Parathyroid adenoma (tissue), 2 donors: ENCODE results near the gene PRSS50.
"Not testable (repeated sequence)": the region's sequence is repeated elsewhere in the genome, so short reads cannot be mapped to it uniquely, and the experiment has no call there.

Experiments used
- H2AFZ ChIP-seq: fragments of 300-600 bp; sonication (generic); one replicate; pipeline ENCODE4 v1.7.0; 2017; ENCODE audit warnings: antibody characterized with exemption, mild to moderate bottlenecking
- H3K27ac ChIP-seq: fragments of 300-600 bp; sonication (generic); one replicate; pipeline ENCODE4 v1.7.0; 2017
- H3K27me3 ChIP-seq: fragments of 300-600 bp; sonication (generic); one replicate; pipeline ENCODE4 v1.7.0; 2017; ENCODE audit warnings: low read length; ENCODE audit not compliant: control insufficient read depth, insufficient read depth
- H3K36me3 ChIP-seq: fragments of 300-600 bp; sonication (generic); one replicate; pipeline ENCODE4 v1.7.0; 2017; ENCODE audit warnings: low read length; ENCODE audit not compliant: control insufficient read depth, insufficient read depth
- H3K4me1 ChIP-seq: fragments of 300-600 bp; sonication (generic); one replicate; pipeline ENCODE4 v1.7.0; 2017; ENCODE audit warnings: control low read depth
- H3K4me2 ChIP-seq: fragments of 300-600 bp; sonication (generic); one replicate; pipeline ENCODE4 v1.7.0; 2017; ENCODE audit warnings: low read length
- H3K4me3 ChIP-seq: fragments of 300-600 bp; sonication (generic); one replicate; pipeline ENCODE4 v1.7.0; 2017; ENCODE audit warnings: low read depth, low read length
- H3K79me2 ChIP-seq: fragments of 300-600 bp; sonication (generic); one replicate; pipeline ENCODE4 v1.7.0; 2017; ENCODE audit warnings: control low read depth
- H3K9ac ChIP-seq: fragments of 300-600 bp; sonication (generic); one replicate; pipeline ENCODE4 v1.7.0; 2017; ENCODE audit warnings: mild to moderate bottlenecking
- H3K9me3 ChIP-seq: fragments of 300-600 bp; sonication (generic); one replicate; pipeline ENCODE4 v1.7.0; 2017; ENCODE audit warnings: low read length; ENCODE audit not compliant: control insufficient read depth
- TF ChIP-seq, protein P1 (sequence below): fragments of 300-600 bp; sonication (generic); IDR thresholded peaks from one replicate; pipeline ENCODE4 v1.7.0; 2017; ENCODE audit warnings: antibody characterized with exemption, mild to moderate bottlenecking
- donor health status: primary hyperparathyroidism.

The PRSS50 gene

DNA sequence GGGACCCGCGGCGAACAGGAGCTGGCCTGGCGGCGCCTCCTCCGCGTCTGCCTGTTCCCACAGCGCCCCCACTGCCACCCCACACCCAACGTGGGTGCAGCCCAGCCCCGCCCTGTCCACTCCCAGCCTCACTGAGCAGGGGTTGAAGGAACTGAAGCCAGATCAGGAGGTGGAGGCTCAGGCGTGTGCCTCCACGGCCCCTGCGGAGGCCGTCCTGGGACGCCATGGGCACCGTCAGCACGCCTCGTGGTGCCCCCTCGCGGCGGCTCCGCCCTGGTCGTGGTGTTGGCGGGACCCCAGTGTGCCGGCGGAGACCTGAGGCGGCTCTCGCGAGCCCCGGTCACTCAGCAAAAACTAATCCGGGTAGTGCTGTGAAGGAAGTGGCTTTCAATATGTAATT is 39.0 kb upstream of the PRSS50 start:
- no peaks in the 10 kb centered on the region for H3K79me2 ChIP-seq
- TF ChIP-seq, protein P1, sequence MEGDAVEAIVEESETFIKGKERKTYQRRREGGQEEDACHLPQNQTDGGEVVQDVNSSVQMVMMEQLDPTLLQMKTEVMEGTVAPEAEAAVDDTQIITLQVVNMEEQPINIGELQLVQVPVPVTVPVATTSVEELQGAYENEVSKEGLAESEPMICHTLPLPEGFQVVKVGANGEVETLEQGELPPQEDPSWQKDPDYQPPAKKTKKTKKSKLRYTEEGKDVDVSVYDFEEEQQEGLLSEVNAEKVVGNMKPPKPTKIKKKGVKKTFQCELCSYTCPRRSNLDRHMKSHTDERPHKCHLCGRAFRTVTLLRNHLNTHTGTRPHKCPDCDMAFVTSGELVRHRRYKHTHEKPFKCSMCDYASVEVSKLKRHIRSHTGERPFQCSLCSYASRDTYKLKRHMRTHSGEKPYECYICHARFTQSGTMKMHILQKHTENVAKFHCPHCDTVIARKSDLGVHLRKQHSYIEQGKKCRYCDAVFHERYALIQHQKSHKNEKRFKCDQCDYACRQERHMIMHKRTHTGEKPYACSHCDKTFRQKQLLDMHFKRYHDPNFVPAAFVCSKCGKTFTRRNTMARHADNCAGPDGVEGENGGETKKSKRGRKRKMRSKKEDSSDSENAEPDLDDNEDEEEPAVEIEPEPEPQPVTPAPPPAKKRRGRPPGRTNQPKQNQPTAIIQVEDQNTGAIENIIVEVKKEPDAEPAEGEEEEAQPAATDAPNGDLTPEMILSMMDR, result no peak
- no peak overlapping the region for H3K4me2 ChIP-seq
- H2AFZ ChIP-seq, result no peak overlapping the region
- H3K4me3 ChIP-seq, result no peak overlapping the region
- no peaks in the 10 kb centered on the region for H3K27me3 ChIP-seq
- H3K9me3 ChIP-seq, result no peaks in the 10 kb centered on the region
- H3K36me3 ChIP-seq, result no peaks in the 10 kb centered on the region
- no peak overlapping the region for H3K27ac ChIP-seq
- no peak overlapping the region for H3K9ac ChIP-seq
- no peaks in the 10 kb centered on the region for H3K4me1 ChIP-seq

DNA sequence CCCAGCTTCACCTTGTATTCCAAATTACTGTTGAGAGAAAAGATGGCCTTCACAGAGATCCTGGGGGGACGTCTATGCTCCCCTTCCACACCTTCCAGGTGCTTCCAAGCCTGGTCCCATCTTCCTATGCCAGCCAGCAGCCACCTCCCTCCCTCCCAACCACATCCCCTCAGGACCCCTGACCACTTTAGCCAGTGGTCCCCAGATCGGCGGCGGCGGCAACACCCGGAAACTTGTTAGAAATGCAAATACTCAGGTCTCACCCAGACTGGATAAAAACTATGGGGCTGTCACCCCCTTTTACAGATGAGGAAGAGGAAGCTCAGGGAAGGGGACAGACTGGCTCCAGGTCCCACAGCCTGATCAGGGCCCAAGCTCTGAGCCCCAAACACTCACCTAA is 38.0 kb upstream of the PRSS50 start:
- H3K27ac ChIP-seq, result no peak overlapping the region
- no peaks in the 10 kb centered on the region for H3K36me3 ChIP-seq
- no peaks in the 10 kb centered on the region for H3K27me3 ChIP-seq
- no peak overlapping the region for H3K4me2 ChIP-seq
- no peaks in the 10 kb centered on the region for H3K79me2 ChIP-seq
- H3K9me3 ChIP-seq, result no peaks in the 10 kb centered on the region
- no peak overlapping the region for H3K4me3 ChIP-seq
- TF ChIP-seq, protein P1, result no peak
- no peak overlapping the region for H2AFZ ChIP-seq
- H3K4me1 ChIP-seq, result no peaks in the 10 kb centered on the region
- H3K9ac ChIP-seq, result no peak overlapping the region

DNA sequence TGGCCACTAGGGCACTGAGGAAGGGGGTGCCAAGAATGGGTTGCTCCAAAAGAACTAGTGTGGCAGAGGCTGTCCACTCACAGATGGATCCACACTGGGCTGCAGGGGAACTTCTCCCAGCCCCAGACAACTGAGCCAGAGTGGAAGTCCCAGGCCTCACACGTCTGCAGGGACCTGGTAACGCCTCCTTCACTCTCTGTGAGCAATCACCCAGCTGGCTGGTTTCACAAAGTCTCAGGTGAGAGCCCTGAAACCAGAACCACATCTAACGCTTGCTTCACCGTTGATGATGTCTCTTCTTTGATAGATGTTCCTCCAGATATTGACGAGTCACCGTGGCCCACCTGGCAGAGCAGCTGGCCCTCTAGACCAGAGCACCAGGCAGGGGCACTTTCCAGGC is 35.5 kb upstream of the PRSS50 start:
- H3K9me3 ChIP-seq, H2AFZ ChIP-seq, H3K4me3 ChIP-seq, H3K4me1 ChIP-seq, H3K36me3 ChIP-seq, H3K79me2 ChIP-seq, H3K4me2 ChIP-seq, H3K27me3 ChIP-seq, H3K9ac ChIP-seq, H3K27ac ChIP-seq: not testable (repeated sequence)

DNA sequence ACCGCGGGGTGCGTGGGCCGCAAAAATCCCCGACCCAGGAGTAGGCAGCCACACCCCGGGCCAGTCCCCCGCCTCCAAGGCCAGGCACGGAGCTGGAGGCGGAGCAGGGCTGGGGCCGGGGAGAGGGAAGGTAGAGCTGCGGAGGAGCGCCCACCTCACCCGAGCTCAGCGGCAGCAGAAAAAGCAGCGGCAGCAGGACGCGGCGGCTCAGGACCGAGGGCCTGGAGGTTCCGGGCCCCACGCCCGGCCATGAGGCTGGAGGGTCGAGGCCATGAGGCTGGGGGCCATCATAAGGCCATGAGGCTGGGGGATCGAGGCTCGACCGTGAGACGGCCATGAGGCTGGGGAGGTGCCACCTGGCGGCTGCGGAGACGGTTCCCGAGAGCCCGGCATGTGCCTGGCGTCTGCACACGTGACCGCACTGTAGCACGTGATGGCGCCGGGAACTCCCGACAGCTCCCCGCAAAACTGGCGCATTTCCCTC is 32.9 kb upstream of the PRSS50 start:
- no peaks in the 10 kb centered on the region for H3K36me3 ChIP-seq
- no peak overlapping the region for H3K4me3 ChIP-seq
- no peak overlapping the region for H3K9ac ChIP-seq
- H3K79me2 ChIP-seq, result no peaks in the 10 kb centered on the region
- H3K27ac ChIP-seq, result no peak overlapping the region
- H3K27me3 ChIP-seq, result no peaks in the 10 kb centered on the region
- TF ChIP-seq, protein P1, result no peak
- no peaks in the 10 kb centered on the region for H3K9me3 ChIP-seq
- H2AFZ ChIP-seq, result no peak overlapping the region
- H3K4me2 ChIP-seq, result no peak overlapping the region
- no peaks in the 10 kb centered on the region for H3K4me1 ChIP-seq

DNA sequence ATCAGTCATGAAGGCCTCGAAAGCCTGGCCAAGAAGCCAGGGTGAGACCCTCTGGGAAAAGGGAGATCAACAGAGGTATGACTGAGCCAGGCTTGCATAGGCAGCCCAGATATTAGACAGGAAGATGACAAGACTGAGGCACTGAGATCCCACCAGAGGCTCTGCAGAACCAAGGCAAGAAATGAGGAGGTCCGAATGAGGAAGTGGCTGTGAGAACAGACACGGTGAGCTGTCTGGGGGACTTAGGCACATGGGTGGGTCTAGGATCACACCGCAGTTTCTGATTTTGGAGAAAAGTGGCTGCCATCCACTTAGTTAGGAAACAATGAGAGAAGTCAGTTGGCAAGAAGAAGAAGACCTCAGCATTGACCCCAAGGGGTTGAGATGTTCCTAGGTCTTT is 31.5 kb upstream of the PRSS50 start:
- Histone ChIP-seq H3K9ac (no peak overlapping the region), H3K4me3 (no peak overlapping the region), H3K27ac (no peak overlapping the region), H3K4me1 (no peaks in the 10 kb centered on the region), H3K36me3 (no peaks in the 10 kb centered on the region), H3K9me3 (no peaks in the 10 kb centered on the region), H3K79me2 (no peaks in the 10 kb centered on the region), H2AFZ (no peak overlapping the region), H3K27me3 (no peaks in the 10 kb centered on the region), H3K4me2 (no peak overlapping the region)
- TF ChIP-seq, protein P1, result no peak
